GM21360 (cell line): ENCODE data around the gene ATXN1.
A peak's percentile ranks its signal among the peaks of the same experiment; 100 is the strongest.

Experiments used
- ATAC-seq: cut with Tn5 transposase; IDR thresholded peaks from one replicate; pipeline ENCODE4 v1.9.1; 2021; ENCODE audit warnings: mild to moderate bottlenecking, moderate library complexity; ENCODE audit not compliant: unreplicated experiment

Gene ATXN1

DNA sequence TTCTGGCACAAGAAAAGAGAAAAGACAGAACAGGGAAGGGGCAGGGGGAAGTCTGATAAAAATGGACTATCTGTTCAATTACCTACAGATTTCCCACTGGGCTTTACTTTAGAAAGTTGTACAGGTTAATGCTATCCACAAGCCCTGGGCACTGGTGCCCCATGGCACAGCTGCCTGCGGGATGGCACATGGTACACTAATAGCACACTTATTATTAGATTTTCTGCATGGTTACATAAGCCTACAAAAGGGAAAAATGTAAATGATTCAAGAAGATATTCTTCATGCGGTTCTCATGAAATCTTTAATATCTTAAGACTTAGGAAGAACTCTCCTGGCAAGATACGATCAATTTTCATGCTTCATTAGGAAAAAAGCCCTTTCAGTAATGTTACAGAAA is 385.4 kb downstream of the ATXN1 start:
- ATAC-seq, result no peak

DNA sequence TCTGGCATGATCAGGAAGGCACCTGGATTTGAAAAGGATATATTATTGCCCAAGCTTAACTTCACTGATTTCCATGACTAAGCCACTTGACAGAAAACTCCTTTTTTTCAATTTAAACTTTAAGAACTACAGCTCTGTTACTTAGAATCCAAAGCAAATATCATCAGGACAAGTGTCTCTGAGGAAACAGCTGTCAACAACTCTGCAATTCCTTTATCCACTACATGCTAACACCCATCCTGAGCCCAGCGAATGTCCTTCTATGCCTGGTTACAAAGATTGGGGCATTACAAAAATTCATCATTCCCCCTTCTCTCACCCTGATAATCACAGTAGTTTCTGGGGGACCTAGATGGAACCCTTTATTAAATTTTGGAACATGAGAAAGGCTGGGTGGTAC is 386.1 kb downstream of the ATXN1 start:
- no peak for ATAC-seq

DNA sequence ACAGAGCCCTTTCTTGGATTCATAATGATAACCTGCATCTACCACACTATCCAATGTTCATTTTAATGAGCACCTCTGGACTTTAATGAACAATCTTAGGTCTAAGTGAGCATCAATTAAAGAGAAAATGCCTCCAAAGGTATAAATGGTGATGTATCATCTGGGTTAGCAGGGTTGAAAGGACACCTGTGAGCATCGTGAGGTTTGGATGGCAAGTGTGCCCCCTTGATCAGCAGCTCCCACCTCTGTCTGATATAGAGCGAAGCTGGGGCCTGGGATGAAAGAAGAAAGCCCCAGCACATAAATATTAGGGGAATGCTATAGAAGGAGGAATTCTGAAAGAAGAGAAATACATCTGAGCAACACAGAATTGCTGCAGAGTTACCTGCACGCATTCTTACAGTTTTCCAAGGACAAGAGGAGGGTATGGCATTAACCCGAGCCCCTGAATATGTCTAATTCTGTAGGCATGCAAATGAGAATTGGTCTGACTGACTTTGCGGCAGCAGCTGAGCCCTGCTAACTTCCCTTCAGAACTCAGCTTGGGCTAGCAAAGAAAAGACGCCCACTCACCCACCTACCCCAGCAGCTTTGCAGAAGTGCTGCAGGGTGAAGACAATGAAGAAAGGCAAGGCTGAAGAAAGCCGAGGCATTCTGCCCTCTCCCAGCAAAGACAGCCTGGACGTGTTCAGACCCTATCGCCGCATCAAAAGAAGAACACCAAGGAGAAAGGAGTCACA is 386.6 kb downstream of the ATXN1 start:
- ATAC-seq, result peak; percentile 67

DNA sequence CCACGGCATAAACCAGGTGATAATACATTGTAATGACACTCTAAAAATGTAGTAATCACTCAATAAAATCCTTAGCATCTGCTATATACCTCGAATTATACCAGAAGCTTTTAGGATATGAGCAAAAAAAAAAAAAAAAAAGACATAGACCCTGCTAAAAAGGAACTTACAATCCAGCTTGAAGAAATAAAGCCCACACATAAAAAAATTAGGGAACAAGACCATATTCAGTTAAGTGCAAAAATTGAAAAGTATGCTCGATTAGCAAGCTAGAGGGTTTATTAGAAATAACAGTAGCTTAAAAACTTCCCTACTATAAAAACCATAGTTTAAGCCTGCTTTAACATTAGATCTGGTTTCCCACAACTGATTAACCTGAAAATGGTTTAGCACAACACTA is 387.2 kb downstream of the ATXN1 start:
- no peak for ATAC-seq

DNA sequence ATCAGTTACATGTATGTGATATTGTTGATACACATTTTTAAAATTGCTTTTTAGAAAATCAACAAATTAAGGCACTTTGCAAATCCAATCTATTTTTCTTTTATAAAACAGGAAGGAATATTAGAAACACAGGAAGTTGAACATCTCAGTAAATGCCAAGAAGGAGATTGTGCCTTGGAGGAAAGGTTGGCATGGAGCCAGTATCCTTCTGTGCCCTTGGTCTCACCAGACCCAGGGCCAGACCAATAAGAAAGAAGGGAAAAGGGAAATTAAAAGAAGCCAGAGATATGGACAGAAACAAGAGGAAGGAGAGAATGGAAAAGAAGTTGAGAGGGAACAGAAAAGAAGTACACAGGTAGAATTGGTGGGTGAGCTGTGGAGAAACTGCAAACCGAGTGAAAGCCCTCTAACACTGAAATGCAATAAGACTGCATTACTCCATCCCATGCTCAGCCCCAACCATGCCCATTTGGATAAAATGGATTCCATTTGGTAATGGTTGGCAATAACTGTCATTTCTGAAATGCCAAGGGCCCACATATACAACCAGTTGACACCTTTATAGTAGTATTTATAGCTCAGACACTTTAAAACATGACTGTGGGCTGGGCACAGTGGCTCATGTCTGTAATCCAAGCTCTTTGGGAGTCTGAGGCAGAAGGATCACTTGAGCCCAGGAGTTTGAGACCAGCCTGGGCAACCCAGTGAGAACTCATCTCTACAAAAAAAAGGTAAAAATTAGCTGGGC is 389.1 kb downstream of the ATXN1 start:
- ATAC-seq, result no peak

DNA sequence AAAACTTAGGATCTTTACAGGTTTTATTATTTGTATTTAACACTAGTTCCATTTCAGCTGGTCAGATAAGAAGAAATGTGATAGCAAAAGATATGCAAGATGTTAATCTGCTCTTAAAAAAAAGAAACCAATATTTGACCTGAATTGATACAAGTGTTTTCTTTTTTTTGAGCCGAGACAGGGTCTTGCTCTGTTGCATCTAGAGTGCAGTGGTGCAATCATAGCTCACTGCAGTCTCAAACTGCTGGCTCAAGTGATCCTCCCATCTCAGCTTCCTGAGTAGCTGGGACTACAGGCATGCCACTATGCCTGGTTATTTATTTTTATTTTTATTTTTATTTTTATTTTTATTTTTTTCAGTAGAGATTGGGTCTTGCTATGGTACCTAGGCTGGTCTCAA is 389.9 kb downstream of the ATXN1 start:
- ATAC-seq, result no peak

DNA sequence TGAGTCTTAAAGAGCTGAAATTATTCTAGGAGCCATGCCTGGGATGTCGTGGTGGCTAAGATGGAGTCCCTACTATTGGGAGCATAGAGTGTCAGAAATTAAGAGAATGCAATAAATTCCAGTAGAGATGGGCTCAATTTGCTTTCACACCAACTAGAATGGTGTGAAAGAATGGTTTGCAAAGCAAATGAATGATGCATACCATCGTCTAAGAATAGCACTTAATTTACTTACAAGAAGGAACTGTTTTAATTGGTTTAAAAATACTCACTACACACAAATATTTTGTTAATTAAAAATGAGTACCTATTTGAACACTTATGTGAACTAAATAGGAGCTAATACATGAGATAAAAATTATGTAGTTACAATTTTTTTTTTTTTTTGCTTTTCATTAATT is 390.3 kb downstream of the ATXN1 start:
- no peak for ATAC-seq

DNA sequence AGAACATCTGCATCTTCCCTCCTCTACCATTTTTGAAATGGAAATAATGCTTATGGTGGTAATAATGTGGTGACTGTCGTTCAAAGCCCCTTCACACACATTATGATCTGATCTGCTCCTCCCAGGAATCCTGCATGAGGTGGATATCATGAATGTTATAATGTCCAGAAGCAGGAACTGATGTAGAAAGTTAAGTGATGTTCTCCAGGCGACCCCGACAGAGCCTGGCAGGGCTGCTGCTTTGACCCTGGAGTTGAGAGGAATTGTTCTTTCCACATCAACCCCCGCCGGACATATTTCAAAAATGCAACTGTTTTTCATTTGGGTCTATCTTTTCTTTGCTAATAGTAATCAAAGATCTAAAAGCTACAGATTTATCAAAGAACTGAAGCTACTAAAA is 391.3 kb downstream of the ATXN1 start:
- no peak for ATAC-seq

DNA sequence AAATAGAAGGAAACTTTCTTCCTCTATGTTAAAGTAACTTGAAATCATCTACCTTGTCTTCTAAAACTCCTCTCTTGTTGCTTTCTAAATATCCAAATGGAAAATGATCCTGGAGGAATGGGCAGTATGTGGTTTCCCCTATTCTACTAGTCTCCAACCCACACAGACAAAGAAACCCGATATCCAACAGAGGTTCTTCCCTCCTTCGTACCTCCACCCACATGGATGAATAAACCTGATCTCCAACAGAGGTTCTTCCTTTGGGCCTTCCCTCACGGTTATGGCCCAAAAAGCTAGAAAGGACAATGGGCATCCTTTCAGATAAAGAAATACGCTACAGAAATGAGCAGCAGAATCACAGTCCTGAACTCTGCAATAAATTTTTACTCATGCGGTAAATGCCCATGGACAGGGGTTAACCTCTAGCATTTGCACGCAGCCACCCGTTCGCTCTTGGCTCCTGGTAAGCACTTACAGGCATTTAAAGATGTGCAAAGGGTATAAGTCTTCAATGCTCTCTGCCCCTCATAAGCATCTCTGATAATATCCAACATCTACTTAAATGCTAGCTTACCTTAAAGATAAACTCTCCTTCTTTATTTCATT is 392.0 kb downstream of the ATXN1 start:
- no peak for ATAC-seq

DNA sequence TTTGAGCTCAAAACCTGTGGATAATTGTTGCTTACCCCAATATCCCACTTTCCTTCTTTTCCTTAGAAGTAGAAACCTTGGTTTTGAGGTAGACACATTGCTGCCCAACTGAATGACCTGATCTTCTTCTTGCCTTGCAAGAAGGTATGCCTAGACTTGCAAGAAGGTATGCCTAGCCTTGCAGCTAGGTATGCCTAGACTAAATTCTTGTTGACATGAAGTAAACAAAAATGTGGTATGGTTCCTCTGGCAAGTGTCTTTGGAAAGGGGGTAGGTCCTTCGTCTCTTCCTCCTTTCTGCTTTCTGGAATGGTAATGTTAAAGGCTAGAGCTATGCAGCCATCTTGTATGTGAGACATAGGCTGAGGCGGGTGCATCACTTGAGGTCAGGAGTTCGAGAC is 393.7 kb downstream of the ATXN1 start:
- no peak for ATAC-seq

DNA sequence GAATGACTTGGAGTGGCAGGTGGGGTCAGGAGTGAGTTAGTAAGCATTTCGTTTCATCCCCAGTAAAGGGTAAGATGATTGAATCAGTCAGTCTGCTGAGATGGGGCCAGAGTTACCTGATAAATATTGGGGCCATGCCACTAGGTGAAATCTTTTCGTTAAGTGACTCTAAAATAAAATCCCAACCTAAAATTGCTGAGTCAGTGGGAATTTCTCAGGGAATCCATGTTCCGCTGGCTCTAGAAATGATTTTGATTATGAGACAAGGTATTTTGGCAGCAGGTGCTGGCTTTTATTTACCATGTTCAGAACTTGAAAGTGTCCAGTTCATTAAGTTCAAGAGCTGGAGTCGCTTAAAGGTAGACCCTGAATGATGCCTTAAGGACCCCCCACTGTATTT is 397.5 kb downstream of the ATXN1 start:
- ATAC-seq, result no peak

DNA sequence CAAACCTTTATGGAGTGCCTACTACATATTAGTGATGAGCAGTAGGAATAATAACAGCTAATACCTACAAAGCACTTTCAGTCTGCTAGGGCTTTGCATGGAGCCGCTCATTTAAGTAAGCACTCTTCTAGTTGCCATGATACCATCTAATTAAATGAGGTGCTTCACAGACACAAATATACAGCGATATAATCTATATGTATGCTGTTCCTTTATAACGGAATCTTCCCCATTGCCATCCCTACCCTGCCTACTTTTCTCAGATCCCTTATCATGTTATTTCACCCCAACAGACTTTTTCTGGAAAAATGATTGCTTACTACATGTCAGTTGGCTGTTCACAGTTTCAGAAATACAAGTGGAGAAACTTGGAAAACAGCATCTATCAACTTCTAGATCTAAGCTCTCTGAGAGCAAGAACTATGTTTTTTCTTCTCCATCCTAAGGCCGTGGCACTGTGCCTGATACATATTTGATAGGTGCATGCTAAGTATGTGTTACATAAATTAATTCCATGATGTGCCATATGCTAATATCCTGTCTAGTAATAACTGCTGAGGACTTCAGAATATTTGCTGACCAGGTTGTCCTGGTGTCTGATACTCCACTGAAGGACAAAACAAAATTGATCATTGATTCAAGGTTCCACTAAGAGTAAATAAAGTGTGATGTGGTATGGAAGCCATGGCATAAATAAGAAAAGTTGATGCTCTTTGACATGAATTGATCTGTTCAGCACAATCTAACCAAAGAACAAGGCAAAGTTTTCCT is 398.3 kb downstream of the ATXN1 start:
- no peak for ATAC-seq

DNA sequence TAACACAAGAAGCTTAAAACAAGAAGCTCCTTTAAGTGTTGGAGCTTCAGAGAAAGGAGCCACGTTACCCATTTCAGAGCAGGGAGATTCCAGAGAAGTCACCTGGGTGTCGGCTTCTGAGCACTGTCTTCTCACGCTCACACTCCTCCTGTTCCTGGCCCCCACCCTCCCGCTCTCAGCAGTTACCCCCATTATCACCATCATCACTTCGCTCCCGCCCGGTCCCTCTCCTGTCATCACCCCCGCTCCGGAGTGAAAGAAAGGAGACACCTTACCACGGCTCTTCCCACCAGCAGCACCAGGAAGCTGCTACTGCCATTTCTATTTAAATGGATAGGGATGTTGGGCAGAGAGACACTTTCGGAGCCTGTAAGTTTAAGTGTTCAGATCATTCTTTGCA is 399.0 kb downstream of the ATXN1 start:
- no peak for ATAC-seq

DNA sequence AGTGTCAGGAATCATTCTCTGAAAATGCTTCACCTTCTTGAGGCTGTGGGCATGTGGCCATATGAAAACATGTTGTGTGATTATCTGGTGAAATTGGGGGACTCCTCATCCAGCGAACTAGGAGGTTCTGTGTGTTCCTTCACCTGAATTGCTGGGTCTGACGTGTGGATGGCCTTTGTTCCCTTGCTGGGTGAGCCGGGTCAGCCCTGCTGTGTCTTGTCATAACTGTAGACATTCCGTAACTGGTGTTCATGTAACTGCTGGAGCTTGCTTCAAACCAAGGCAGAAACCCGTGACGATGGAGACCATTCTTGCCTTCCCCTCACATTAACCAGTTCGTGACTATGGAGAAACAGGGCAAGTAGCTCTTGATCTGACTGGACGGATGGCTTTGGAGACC is 399.4 kb downstream of the ATXN1 start:
- ATAC-seq, result no peak

DNA sequence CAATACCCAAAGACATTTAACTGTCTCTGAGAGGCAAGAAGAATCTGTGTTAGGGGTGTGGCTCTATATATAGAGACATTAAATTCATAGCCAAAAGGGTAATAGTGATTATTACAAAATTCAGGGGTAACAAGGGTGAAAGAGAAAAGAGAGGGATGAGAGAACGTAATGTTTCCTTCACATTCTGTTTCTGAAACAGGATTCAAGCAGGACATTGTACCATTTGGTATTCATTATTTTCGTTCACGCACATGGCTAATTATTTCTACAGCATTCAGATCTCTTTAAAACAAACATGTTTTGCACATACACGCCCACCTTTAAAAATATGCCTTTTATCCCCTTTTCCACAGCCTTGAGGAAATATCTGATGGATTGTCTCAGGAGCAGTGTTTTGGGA is 400.1 kb downstream of the ATXN1 start:
- no peak for ATAC-seq

DNA sequence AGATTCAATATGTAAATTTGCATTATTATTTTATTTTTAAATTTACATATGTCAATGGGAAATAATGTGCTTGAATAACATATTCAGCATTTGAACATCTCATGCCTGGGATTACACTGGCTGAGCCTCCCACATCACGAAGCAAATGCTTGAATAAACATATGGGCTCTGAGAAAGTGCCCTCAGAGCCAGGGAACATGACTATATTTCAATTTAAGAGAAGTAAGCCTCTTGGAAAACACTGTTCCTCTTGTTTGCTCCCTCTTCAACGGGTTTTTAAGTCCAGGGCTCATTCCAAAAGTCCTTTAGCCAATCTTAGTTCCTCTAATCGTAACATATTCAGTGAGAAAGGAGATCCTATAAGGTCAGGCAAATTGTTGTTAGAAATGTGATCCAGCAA is 400.9 kb downstream of the ATXN1 start:
- no peak for ATAC-seq

DNA sequence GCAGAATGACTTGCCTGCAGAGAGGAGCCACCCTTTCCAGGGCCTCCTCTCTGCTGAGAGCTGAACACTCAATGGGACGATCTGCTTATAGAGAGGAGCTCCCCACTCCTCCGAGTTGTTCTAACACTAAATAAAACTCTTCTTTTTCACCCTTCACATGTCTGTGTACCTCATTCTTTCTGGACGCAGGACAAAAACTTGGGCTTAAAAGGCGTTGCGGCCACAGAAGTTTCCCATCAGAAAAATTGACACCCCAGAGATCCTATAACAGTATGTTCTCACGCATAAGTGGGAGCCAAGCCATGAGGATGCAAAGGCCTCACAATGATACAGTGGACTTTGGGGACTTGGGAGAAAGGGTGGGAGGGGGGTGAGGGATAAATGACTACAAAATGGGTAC is 401.7 kb downstream of the ATXN1 start:
- ATAC-seq, result no peak

DNA sequence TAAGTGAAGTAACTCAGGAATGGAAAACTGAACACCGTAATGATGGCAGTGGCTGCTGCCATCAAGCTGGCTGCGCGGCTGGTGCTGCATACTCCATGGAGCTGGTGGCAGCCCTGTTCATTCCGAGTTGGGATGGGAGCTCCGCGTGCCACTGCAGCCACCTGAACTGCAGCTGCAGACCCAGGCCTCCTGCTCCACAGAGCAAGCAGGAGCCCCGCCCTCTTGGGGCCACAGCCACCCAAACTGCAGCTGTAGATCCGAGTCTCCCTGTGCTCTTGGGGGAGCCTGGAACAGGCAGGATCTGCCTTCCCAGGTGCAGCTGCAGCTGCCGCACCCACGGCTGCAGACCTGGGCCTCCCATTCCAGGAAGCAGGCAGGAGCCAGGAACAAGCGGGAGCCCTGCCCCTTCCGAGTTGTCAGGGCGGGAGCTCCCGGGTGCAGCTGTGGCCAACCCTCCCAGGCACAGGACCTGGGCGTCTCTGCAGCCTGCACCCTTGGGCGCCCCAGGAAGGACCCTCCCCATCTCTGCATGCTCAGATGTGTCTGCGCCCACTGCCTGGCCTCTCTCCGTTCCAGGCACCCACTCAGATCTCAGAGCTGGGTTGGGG is 402.6 kb downstream of the ATXN1 start:
- ATAC-seq, result no peak

DNA sequence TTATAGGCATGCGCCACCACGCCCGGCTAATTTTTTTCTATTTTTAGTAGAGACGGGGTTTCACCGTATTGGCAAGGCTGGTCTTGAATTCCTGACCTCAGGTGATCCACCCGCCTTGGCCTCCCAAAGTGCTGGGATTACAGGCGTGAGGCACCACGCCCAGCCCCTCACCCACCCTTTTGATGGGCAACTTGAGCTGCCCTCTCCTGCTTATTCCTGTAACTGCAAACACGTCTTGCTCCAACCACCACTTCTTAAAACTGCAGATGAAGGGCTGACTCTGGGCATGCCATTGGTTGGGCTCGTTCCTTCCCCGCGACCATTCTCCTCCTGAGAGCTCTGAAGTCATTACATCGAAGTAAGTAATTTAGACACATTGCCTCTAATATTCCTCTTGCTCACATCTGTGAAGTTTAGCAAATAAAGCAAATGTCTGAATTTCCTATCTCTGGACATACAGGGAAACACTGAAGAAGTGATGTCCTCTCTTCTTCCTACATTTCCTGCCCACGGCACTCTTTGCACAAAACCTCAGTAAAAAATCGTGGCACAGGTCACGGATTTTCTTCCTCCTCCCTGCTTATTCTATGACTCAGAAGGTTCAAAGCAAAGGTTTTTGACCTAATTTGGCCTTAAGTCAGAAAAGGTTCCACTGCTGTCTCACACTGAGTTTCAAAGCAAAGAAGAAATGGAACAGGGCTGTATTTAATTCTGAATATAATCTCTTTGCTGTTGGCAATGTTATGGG is 405.4 kb downstream of the ATXN1 start:
- ATAC-seq, result no peak

DNA sequence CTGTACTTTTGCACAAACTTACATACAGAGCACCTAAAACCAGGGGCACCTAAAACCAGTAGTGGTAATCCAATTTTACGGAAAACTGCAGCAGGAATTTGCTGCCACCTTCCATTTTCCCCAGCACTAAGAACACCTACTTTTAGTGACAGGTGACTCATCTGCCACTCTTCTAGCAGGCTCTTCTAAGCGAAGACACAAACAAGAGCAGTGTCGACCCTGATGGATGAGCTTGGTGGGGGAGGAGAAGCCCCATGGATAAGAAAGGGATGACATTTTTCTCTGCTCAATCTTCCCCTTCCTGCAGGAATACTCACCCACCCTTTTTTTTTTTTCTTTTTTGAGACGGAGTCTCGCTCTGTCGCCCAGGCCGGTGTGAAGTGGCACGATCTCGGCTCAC is 406.0 kb downstream of the ATXN1 start:
- ATAC-seq, result no peak
